ENCODE results near the gene OLIG1. TPM values are rescaled to one million over a fixed set of nuclear protein-coding genes. Genes with fewer than 3 reads are reported as not detected.

The OLIG1 gene
- total RNA-seq, 4 donors from 2014 or later, result not detected

DNA sequence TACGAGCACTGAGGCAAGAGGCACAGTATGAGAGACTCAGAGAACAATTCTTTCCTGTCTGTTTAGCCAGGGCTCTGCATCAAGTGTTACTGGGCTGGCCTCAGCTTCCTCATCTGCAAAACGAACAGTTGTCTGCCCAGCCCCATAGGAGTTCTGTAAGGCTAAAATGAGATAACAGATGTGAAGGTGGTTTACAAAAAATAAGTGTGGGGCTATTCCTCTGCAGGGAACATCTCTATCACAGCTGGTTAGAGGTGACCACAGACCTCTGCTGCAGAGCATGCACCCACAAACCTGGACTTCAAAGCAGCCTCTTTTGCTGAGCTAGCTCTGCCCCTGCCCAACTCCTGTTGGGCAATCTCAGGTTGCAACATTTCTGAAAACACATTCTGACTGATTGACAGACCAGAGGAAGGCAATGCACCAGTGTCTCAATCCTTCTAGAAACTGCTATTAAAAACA lies 10.5 kb upstream of the OLIG1 start:
- no peak for TF ChIP-seq POLR2A (IDR thresholded peaks at IDR 0.05)
- peak in 1 of 2 donors; percentile 72 for TF ChIP-seq EP300 (IDR thresholded peaks at IDR 0.05)
- TF ChIP-seq, protein P1, sequence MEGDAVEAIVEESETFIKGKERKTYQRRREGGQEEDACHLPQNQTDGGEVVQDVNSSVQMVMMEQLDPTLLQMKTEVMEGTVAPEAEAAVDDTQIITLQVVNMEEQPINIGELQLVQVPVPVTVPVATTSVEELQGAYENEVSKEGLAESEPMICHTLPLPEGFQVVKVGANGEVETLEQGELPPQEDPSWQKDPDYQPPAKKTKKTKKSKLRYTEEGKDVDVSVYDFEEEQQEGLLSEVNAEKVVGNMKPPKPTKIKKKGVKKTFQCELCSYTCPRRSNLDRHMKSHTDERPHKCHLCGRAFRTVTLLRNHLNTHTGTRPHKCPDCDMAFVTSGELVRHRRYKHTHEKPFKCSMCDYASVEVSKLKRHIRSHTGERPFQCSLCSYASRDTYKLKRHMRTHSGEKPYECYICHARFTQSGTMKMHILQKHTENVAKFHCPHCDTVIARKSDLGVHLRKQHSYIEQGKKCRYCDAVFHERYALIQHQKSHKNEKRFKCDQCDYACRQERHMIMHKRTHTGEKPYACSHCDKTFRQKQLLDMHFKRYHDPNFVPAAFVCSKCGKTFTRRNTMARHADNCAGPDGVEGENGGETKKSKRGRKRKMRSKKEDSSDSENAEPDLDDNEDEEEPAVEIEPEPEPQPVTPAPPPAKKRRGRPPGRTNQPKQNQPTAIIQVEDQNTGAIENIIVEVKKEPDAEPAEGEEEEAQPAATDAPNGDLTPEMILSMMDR (IDR thresholded peaks at IDR 0.05), result no peak
- Histone ChIP-seq H3K36me3 (no peaks in the 10 kb centered on the region), H3K27me3 (peaks cover 0 to 30% of the 10 kb centered on the region in 2 donors), H3K4me1 (peaks cover 0 to 20% (median 1%) of the 10 kb centered on the region in 4 donors), H3K27ac (peak overlapping the region in 1 of 4 donors; percentile 27), H3K4me3 (no peak overlapping the region), H3K9me3 (no peaks in the 10 kb centered on the region)
- DNase-seq (ENCODE audit: low spot score in 2 of 2), result peak in 1 of 2 donors; percentile 57
- 22 to 29% methylated on average over 2 of the region's 2 CpGs for WGBS, 2 donors

- Histone ChIP-seq H3K27me3 (peaks cover 0 to 48% of the 10 kb centered on the region in 2 donors), H3K4me1 (peaks cover 0 to 26% (median 3%) of the 10 kb centered on the region in 4 donors), H3K4me3 (no peak overlapping the region), H3K9me3 (no peaks in the 10 kb centered on the region), H3K36me3 (no peaks in the 10 kb centered on the region), H3K27ac (no peak overlapping the region)
- DNase-seq (ENCODE audit: low spot score in 2 of 2), result no peak
- TF ChIP-seq EP300 (IDR thresholded peaks at IDR 0.05), result no peak
- TF ChIP-seq, protein P1 (IDR thresholded peaks at IDR 0.05), result no peak
- no peak for TF ChIP-seq POLR2A (IDR thresholded peaks at IDR 0.05)
- WGBS, 2 donors, result 91 to 99% methylated on average over 4 of the region's 4 CpGs
These were observed 8.7 kb upstream of the OLIG1 start for GRCh38 chr21:33061233-33061632.

DNA sequence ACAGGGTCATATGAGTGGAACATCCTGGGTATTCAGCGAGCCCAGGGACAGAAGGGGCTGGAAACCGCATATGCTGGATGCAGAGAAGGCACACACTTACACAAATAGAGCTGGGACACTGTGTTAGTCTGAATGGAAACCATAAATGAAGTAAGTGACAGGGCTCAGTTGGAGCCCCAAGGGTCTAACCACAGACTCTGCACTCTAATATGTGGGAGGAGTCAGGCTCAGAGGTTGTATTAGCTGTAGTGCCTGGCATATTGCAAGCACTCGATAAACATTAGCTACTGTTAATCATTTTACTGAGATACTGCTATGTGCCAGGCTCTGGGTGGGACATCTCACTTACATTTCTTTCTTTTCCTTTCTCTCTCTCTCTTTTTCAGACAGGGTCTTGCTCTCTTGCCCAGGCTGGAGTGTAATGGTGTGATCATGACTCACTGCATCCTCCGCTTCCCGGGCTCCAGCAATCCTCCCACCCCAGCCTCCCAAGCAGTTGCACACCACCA lies 6.5 kb upstream of the OLIG1 start:
- Histone ChIP-seq H3K4me1 (peaks cover 0 to 22% (median 3%) of the 10 kb centered on the region in 4 donors), H3K27ac (no peak overlapping the region), H3K9me3 (no peaks in the 10 kb centered on the region), H3K27me3 (peaks cover 0 to 70% of the 10 kb centered on the region in 2 donors), H3K36me3 (no peaks in the 10 kb centered on the region), H3K4me3 (no peak overlapping the region)
- no peak for TF ChIP-seq POLR2A (IDR thresholded peaks at IDR 0.05)
- TF ChIP-seq EP300 (IDR thresholded peaks at IDR 0.05), result no peak
- TF ChIP-seq, protein P1 (IDR thresholded peaks at IDR 0.05), result no peak
- WGBS, 2 donors, result 85% methylated on average over 5 of the region's 5 CpGs
- DNase-seq (ENCODE audit: low spot score in 2 of 2), result no peak

DNA sequence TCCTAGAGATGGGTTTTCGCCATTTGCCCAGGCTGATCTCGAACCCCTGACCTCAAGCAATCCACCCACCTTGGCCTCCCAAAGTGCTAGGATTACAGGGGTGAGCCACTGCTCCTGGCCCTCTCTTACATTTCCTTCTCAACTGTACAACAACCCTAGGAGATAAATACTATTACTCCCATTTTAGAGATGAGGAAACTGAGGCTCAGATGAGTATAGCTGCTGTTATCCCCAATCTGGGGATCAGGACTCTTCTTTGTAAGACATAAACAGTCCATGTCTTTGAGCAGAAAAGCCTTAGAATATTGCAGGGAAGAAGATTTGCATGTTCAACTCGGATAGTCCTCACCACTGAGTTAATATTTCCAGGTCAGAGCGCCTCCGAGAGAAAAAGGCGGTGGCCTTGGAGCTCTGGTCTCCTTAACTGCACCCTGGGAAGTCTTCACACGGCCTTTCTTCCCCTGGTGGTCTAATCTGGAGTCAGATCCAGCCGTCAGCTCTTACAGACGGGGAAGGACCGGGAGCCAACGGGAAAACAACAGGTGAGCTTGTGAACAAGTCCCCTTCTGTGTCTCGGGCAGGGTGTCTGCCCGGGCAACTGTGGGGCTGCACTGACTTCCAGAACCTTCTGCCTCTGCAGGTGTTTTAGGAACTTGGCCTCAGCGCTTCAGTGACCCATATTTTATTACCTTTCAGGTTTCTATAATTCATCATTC lies 5.9 kb upstream of the OLIG1 start:
- TF ChIP-seq EP300 (IDR thresholded peaks at IDR 0.05) (no peak), POLR2A (IDR thresholded peaks at IDR 0.05) (no peak)
- TF ChIP-seq, protein P1 (IDR thresholded peaks at IDR 0.05), result no peak
- Histone ChIP-seq H3K36me3 (no peaks in the 10 kb centered on the region), H3K4me1 (peaks cover 0 to 16% (median 3%) of the 10 kb centered on the region in 4 donors), H3K27ac (no peak overlapping the region), H3K9me3 (peaks cover 0 to 4% (median under 1%) of the 10 kb centered on the region in 4 donors), H3K27me3 (peaks cover 0 to 76% of the 10 kb centered on the region in 2 donors), H3K4me3 (no peak overlapping the region)
- 33 to 41% methylated on average over 12 to 14 of the region's 14 CpGs for WGBS, 2 donors
- DNase-seq (ENCODE audit: low spot score in 2 of 2), result no peak

Measured in tibial nerve (tissue), 4 donors.